ENCODE data around the gene LAPTM5.

Gene LAPTM5

DNA sequence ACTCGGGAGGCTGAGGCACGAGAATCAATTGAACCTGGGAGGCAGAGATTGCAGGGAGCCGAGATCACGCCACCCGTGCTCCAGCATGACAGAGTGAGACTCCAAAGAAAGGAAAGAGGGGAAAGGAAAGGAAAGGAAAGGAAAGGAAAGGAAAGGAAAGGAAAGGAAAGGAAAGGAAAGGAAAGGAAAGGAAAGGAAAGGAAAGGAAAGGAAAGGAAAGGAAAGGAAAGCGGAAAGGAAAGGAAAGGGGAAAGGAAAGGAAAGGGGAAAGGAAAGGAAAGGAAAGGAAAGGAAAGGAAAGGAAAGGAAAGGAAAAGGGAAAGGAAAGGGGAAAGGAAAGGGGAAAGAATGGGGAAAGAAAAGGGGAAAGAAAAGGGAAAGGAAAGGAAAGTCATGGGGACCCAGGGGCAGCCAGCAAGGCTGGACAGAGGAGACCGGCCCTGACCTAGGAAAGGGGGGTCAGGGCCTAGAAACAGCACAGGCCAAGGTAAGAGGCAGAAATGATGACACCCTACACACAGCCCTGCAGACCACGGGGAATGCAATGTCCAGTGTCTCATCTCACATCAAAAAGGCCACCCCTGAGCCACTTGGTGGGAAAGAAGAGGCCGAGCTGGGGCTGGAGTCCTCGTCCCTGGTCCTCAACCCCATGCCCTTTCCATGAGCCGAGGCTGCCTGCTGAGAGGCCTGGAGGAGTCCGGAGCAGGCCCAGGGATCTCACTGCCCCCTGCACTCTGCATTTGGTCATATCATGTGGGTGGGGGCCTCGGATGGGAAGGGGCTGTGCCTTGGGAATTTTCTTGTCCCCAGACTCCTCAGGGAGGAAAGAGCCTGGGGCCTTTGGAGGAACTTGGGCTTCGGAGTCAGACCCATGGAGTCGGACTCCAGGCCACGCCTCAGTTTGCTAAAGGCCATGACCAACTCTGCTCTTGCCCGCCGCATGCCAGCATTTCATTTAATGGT, 18.8 kb upstream of the LAPTM5 start:
- no peak for DNase-seq (ENCODE audit: extremely low read depth, low read depth)
- TF ChIP-seq, protein P1, sequence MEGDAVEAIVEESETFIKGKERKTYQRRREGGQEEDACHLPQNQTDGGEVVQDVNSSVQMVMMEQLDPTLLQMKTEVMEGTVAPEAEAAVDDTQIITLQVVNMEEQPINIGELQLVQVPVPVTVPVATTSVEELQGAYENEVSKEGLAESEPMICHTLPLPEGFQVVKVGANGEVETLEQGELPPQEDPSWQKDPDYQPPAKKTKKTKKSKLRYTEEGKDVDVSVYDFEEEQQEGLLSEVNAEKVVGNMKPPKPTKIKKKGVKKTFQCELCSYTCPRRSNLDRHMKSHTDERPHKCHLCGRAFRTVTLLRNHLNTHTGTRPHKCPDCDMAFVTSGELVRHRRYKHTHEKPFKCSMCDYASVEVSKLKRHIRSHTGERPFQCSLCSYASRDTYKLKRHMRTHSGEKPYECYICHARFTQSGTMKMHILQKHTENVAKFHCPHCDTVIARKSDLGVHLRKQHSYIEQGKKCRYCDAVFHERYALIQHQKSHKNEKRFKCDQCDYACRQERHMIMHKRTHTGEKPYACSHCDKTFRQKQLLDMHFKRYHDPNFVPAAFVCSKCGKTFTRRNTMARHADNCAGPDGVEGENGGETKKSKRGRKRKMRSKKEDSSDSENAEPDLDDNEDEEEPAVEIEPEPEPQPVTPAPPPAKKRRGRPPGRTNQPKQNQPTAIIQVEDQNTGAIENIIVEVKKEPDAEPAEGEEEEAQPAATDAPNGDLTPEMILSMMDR (IDR thresholded peaks at IDR 0.05; ENCODE audit: low read depth, low read length): no peak

DNA sequence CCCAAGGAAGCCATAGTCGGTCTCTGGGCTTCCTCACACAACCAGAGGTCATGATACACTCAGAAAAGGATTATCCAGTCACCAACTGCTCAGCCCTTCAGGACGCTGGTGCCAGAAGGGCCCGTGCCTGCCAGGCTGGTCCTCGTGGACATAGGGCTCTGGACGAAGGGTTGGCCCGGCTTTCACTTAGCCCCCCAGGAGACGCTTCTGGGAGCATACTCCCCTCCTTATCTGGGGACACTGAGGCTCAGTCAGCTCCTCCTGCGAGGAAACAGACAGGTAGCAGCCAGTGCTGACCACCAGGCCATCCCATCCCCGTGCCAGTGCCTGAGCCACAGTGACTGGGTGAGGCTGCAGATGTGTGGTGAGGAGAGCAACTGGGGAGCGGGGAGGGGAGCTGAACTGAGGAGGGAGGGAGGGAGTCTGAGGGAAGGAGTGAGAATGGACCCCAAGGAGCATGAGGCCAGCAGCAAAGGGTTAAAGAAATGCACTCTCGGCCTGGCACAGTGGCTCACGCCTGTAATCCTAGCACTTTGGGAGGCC, 17.9 kb upstream of the LAPTM5 start:
- no peak for DNase-seq (ENCODE audit: extremely low read depth, low read depth)
- TF ChIP-seq, protein P1 (IDR thresholded peaks at IDR 0.05; ENCODE audit: low read depth, low read length): no peak

DNA sequence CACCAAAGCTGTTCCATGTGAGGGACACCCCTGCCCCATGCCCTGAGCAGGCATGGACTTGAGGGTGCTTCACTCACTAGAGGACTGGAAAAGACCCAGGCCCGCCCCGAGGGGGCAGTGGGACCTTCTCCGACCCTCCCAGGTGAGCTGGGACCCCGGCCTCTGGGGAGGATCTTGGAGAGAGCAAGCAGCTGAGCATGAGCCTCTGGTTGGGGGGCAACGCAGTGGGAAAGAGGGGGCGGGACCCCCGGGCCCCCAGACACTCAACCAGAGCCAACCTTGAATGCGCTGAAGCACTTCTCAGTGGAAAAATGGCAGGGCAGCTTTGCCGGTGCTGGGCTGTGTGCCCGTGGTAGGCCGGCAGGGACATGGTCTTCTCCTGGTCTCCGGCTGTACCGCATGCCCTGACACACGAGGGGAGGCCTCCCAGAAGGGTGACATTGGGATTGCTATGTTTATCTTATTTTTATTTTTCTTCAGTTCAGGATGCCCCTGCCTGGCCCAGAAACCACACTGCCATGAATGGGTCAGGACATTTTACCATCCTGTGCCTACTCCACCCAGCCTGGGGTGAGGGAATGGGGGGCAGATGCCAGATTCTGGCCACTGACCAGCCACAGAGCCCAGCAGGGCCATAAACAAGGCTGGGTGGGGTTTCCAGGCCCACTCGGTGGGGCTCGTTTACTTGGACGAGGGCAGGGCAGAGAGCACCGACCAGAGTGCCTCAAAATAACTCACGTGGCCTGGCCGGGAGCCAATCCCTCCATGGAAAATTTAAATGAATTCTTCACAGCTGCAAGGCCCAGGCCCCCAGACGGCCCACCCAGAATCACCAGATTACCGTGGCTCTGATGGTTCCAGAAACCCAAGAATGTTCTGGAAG, 17.2 kb upstream of the LAPTM5 start:
- TF ChIP-seq, protein P1 (IDR thresholded peaks at IDR 0.05; ENCODE audit: low read depth, low read length): no peak
- no peak for DNase-seq (ENCODE audit: extremely low read depth, low read depth)

DNA sequence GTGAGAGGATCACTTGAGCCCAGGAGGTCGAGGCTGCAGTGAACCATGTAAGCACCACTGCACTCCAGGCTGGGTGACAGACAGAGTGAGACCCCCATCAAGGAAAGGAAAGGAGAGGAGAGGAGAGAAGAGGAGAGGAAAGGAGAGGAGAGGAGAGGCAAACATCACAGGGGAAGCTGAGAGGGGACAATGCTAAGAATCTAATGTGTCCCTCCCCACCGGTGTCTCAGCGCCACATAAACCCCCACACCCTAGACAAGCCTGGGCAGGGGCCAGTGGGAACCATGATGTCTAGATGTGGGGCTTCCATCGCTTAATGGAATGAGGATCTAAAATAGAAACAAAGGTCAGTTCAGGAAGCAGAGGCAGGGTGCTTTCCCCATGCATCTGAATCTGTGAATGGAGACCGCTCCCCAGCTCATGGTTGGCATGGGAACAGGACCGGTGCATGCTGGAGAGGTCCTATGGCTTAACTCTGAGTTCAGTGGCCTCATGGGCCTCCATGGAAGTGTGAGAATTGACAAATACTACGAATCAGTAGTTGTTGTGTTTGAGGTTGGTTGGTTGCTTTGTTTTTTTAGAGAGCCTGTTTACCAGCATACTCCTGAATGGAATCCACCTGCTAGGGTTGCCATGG, 16.3 kb upstream of the LAPTM5 start:
- TF ChIP-seq, protein P1 (IDR thresholded peaks at IDR 0.05; ENCODE audit: low read depth, low read length): no peak

DNA sequence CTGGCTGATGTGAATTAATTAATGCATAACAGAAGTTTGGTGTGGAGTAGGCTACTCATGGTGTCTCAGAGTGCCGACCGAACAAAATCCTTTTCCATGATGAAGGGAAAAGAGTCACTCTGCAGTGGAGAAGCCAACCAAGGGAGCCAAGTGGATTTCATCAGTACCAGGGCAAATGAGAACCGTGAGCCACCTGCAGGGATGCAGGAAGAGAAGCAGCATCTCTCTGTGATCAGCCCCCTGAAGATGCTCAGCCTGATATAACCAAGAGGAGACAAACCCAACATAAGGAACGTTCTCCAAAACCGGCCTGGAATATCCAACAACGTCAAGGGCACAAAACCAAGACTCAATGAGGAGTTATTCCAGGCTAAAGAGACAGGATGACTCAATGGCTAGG, 13.4 kb upstream of the LAPTM5 start:
- TF ChIP-seq, protein P1 (IDR thresholded peaks at IDR 0.05; ENCODE audit: low read depth, low read length): no peak
- no peak for DNase-seq (ENCODE audit: extremely low read depth, low read depth)

More for the DNA sequence above, 16.3 kb upstream of the LAPTM5 start:
- DNase-seq (ENCODE audit: extremely low read depth, low read depth): no peak

DNA sequence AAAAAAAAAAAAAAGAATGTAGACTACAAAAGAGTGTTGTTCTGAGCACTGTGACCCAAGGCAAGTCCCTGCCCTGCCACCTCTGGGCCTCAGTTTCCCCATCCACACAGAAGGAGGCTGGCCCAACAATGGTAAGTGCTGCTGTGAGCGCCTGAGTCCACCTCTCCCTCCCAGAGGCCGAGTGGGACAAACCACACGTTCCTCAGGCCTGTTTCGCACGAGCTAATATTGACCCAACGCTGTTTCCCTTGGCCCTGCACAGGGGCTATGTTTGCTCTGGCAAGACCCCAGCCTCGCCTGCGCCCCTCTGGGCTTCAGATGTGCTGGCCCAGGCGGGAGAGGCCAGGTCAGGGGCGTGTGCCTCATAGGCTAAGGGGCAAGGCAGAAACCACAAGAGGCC, 12.6 kb upstream of the LAPTM5 start:
- DNase-seq (ENCODE audit: extremely low read depth, low read depth): no peak
- TF ChIP-seq, protein P1 (IDR thresholded peaks at IDR 0.05; ENCODE audit: low read depth, low read length): no peak

All from AG09319 (cell line).